Esophagus squamous epithelium (tissue), 5 donors: ENCODE data around the gene LMO2. TPM values are rescaled to one million over a fixed set of nuclear protein-coding genes. Genes with fewer than 3 reads are reported as not detected.

Experiments
- DNase-seq: peaks from one replicate; lab custom pipeline; 2025; lab: John Stamatoyannopoulos, UW
- H3K27ac ChIP-seq, 4 donors: fragments of 200-600 bp; sonication (generic); one replicate each; pipeline ENCODE4 v1.5.1; 2016 to 2019; ENCODE audit warnings: mild to moderate bottlenecking in 1 of 4
- H3K27me3 ChIP-seq, 4 donors: fragments of 200-600 bp; sonication (generic); 1 replicate in 3 of 4; 2 replicates in 1 of 4; pipeline versions ENCODE4 v1.5.1 to v1.6.0; 2017 to 2021; ENCODE audit warnings: antibody characterized with exemption in 1 of 4
- H3K36me3 ChIP-seq, 3 donors: fragments of 200-600 bp; sonication (generic); one replicate each; pipeline ENCODE4 v1.5.1; 2016 to 2019
- H3K4me1 ChIP-seq, 3 donors: fragments of 200-600 bp; sonication (generic); one replicate each; pipeline ENCODE4 v1.5.1; 2017 to 2019
- H3K4me3 ChIP-seq, 4 donors: fragments of 200-600 bp; sonication (generic); 1 replicate in 3 of 4; 2 replicates in 1 of 4; pipeline ENCODE4 v1.5.1; 2016 to 2019; ENCODE audit warnings: mild to moderate bottlenecking in 2 of 4, moderate library complexity in 1 of 4
- H3K9me3 ChIP-seq, 3 donors: fragments of 200-600 bp; sonication (generic); one replicate each; pipeline ENCODE4 v1.5.1; 2016 to 2019
- POLR2A ChIP-seq, 4 donors: fragments of 450-650 bp; IDR thresholded peaks; one replicate each; pipeline ENCODE4 v1.6.1; 2017; ENCODE audit warnings: antibody characterized with exemption in 4 of 4, mild to moderate bottlenecking in 4 of 4, moderate library complexity in 3 of 4
- WGBS, 2 donors: methylation state at CpG; one replicate each; pipeline ENCODE4 v1.1.5; 2018; 5-methylcytosine and 5-hydroxymethylcytosine counted together
- intact Hi-C: fragments of 100-400 bp; cut with DNase I; formaldehyde crosslinking; loops from one replicate; pipeline ENCODE4 v1.15.0; 2022
- total RNA-seq, 4 donors: library from RNA; depleted of rRNA; stranded (reverse); fragments of >200 nt; gene quantifications; one replicate each; pipeline ENCODE4 v1.1.0, GENCODE V29; 2016
- TF ChIP-seq, protein P1 (sequence below), 6 experiments: fragments of 450-650 bp in 4 of 6; fragments of 200-600 bp in 2 of 6; sonication (generic) in 2 of 6; IDR thresholded peaks; one replicate each; pipeline ENCODE4 v1.5.1; 2016 to 2019; ENCODE audit warnings: antibody characterized with exemption in 6 of 6, mild to moderate bottlenecking in 4 of 6, moderate library complexity in 4 of 6
- donor health status: DM: yes; HTN: yes; CAD: no.

Gene LMO2
- total RNA-seq, 4 donors from 2014 or later, result 7.0 to 18.9 (median 13.3) TPM

DNA sequence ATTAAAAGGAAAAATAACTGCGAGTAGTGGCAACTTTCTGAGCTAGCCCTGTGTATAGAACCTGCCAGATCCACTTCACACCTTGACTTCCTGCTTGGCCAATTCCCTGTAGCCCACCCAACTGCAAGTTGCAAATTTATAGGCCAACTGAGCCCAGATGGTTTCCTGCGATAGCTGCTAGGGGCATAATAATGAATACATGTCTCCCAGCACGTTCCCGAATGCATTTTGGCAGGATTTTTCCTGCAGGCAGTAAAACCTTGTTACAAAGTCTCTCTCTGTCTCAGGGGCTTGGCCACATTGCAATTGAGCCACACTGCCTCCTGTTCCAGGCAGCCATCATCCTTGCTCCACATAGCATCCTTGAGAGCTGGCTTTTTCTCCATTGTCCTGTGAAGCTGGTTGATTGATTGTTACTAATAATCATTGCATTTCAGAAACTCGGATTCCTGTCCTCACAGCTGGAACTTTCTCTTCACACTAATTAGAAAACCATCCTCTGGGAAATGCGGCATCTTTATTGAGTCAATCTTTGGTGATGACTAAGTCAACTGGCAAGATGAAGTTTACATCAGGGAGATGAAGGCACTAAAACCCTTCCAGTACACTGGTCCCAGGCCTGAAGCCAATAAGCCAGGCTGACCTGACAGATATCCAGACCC, 18.6 kb upstream of the LMO2 start:
- Histone ChIP-seq H3K27me3 (peaks cover 0 to 10% (median 0%) of the 10 kb centered on the region in 4 donors), H3K9me3 (peaks cover 0 to 6% (median 0%) of the 10 kb centered on the region in 3 donors), H3K4me3 (no peak overlapping the region), H3K27ac (no peak overlapping the region), H3K36me3 (no peaks in the 10 kb centered on the region), H3K4me1 (peaks cover 0 to 23% (median 6%) of the 10 kb centered on the region in 3 donors)
- TF ChIP-seq, protein P1, sequence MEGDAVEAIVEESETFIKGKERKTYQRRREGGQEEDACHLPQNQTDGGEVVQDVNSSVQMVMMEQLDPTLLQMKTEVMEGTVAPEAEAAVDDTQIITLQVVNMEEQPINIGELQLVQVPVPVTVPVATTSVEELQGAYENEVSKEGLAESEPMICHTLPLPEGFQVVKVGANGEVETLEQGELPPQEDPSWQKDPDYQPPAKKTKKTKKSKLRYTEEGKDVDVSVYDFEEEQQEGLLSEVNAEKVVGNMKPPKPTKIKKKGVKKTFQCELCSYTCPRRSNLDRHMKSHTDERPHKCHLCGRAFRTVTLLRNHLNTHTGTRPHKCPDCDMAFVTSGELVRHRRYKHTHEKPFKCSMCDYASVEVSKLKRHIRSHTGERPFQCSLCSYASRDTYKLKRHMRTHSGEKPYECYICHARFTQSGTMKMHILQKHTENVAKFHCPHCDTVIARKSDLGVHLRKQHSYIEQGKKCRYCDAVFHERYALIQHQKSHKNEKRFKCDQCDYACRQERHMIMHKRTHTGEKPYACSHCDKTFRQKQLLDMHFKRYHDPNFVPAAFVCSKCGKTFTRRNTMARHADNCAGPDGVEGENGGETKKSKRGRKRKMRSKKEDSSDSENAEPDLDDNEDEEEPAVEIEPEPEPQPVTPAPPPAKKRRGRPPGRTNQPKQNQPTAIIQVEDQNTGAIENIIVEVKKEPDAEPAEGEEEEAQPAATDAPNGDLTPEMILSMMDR (IDR thresholded peaks at IDR 0.05), result no peak
- TF ChIP-seq POLR2A (IDR thresholded peaks at IDR 0.05), result no peak
- WGBS, 2 donors, result 53 to 70% methylated on average over 6 of the region's 6 CpGs
- intact Hi-C loops, result no loop called here
- DNase-seq, result no peak

DNA sequence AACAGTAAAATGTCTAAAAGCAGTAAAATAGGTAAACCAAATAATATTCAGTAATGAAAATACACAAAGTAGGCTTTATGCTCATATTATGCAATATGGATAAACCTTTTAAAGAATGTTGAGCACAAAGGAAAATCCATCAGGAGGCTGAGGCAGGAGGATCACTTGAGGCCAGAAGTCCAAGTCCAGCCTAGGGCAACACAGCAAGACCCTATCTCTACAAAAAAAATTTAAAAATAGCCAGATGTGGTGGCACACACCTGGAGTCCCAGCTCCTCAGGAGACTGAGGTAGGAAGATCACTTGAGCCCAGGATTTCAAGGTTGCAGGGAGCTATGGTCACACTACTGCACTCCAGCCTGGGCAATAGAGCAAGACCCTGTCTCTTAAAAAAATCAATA, 17.7 kb upstream of the LMO2 start:
- Histone ChIP-seq H3K9me3 (peaks cover 0 to 6% (median 0%) of the 10 kb centered on the region in 3 donors), H3K27ac (no peak overlapping the region), H3K36me3 (no peaks in the 10 kb centered on the region), H3K4me1 (peaks cover 0 to 23% (median 6%) of the 10 kb centered on the region in 3 donors), H3K27me3 (peaks cover 0 to 6% (median 0%) of the 10 kb centered on the region in 4 donors), H3K4me3 (no peak overlapping the region)
- no peak for TF ChIP-seq POLR2A (IDR thresholded peaks at IDR 0.05)
- TF ChIP-seq, protein P1 (IDR thresholded peaks at IDR 0.05), result no peak
- no peak for DNase-seq
- intact Hi-C loops, result no loop called here

- no peaks in the 10 kb centered on the region for H3K36me3 ChIP-seq
- H3K9me3 ChIP-seq, result peaks cover 0 to 5% (median 0%) of the 10 kb centered on the region in 3 donors
- H3K4me1 ChIP-seq, result peaks cover 0 to 23% (median 6%) of the 10 kb centered on the region in 3 donors
- H3K27ac ChIP-seq, result no peak overlapping the region
- intact Hi-C loops, result no loop called here
- peaks cover 0 to 6% (median 0%) of the 10 kb centered on the region in 4 donors for H3K27me3 ChIP-seq
- 39 to 59% methylated on average over 3 of the region's 3 CpGs for WGBS, 2 donors
- H3K4me3 ChIP-seq, result no peak overlapping the region
- TF ChIP-seq POLR2A (IDR thresholded peaks at IDR 0.05), result no peak
- TF ChIP-seq, protein P1 (IDR thresholded peaks at IDR 0.05), result no peak
- no peak for DNase-seq
Observed at GRCh38 chr11:33909150-33909549, 17.3 kb upstream of the LMO2 start.

DNA sequence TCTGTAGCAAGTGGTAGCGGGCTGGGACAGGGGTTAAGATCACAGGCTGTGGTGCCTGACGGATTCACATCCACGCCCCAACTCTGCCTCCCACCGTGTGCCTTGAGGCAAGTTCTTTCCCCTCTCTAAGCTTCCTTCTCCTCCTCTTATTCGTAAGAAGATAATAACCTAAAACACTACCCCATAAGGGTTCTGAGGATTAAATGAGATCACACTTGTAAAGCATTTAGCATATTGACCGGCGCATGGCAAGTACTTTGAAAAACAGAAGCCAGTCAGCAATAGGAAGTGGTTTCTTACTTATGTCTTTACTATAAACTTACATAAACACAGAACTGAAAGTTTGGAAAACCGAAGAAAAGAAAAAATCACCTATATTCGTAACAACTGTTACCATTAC, 15.5 kb upstream of the LMO2 start:
- Histone ChIP-seq H3K27ac (no peak overlapping the region), H3K9me3 (no peaks in the 10 kb centered on the region), H3K36me3 (no peaks in the 10 kb centered on the region), H3K4me1 (peaks cover 0 to 19% (median 5%) of the 10 kb centered on the region in 3 donors), H3K27me3 (peaks cover 0 to 6% (median 0%) of the 10 kb centered on the region in 4 donors), H3K4me3 (no peak overlapping the region)
- WGBS, 2 donors, result 56 to 60% methylated on average over 9 of the region's 9 CpGs
- DNase-seq, result no peak
- intact Hi-C loops, result no loop called here
- no peak for TF ChIP-seq POLR2A (IDR thresholded peaks at IDR 0.05)
- TF ChIP-seq, protein P1 (IDR thresholded peaks at IDR 0.05), result no peak

DNA sequence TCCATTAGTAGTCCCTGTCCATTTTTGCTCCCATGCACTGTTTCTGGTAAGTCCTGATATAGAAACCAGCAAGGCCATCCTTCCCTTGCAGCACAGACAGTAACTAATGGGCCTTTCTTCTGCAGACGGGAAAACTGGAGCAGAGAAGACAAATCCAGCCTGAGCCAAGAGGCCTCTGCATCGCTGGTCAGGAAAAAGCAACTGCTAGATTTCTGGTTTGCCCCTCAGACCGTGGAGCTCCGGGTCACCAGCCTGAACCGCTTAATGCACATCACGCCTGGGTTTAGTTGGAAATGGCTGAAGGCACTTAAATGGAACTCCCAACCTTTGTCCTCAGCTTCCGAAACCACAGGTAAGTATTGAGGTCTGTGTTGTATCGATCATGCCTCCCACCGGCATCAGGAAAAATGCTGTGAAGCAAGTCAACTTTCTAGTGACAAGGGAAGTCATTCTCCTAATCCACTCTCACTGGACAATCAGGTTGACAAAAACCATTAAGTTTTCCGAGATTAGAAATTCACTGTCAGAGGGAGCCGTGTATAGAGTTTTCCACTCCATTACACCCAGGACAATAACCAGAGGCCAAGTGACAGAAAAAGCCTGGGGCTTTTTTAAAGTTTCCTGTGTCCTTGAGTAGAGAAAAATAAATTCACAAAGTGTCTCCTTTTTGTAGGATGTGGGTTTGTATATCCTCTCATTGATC, 14.8 kb upstream of the LMO2 start:
- Histone ChIP-seq H3K4me1 (peaks cover 0 to 11% (median 3%) of the 10 kb centered on the region in 3 donors), H3K9me3 (no peaks in the 10 kb centered on the region), H3K36me3 (no peaks in the 10 kb centered on the region), H3K27ac (no peak overlapping the region), H3K27me3 (peaks cover 0 to 6% (median 0%) of the 10 kb centered on the region in 4 donors), H3K4me3 (no peak overlapping the region)
- TF ChIP-seq, protein P1 (IDR thresholded peaks at IDR 0.05), result no peak
- no peak for TF ChIP-seq POLR2A (IDR thresholded peaks at IDR 0.05)
- WGBS, 2 donors, result 84 to 91% methylated on average over 8 to 9 of the region's 11 CpGs
- DNase-seq, result no peak
- intact Hi-C loops, result no loop called here
